ENCODE measurements around the gene USP35. TPM values are rescaled to one million over a fixed set of nuclear protein-coding genes. Genes with fewer than 3 reads are reported as not detected.
A peak's percentile ranks its signal among the peaks of the same experiment; 100 is the strongest.

USP35 gene
- total RNA-seq, 2 experiments from 2014 or later: 10.8 to 12.1 TPM

GRCh38 chr11:78192911-78193351 lies 4.2 kb downstream of the USP35 start:
- Mint-ChIP-seq H3K36me3 (ENCODE audit: low read depth) (peaks cover 12% of the 10 kb centered on the region), H3K4me1 (peaks cover 42% of the 10 kb centered on the region), H3K9me3 (no peaks in the 10 kb centered on the region), H3K27me3 (no peaks in the 10 kb centered on the region), H3K4me3 (no peak overlapping the region), H3K27ac (no peak overlapping the region)
- CTCF ChIA-PET: interaction anchor here (1.1 to 1.5 kb wide), 2 partner anchors 31 to 226 kb away, joined by 5 to 7 read pairs; no protein-coding TSS in a partner anchor
- POLR2A ChIA-PET: interaction anchor here (3.5 kb wide), 1 partner anchor 10 kb away, joined by 15 read pairs; no protein-coding TSS in a partner anchor
- no peak for DNase-seq

GRCh38 chr11:78193806-78194205 lies 5.1 kb downstream of the USP35 start:
- Mint-ChIP-seq H3K36me3 (ENCODE audit: low read depth) (peaks cover 12% of the 10 kb centered on the region), H3K27ac (no peak overlapping the region), H3K4me1 (peaks cover 42% of the 10 kb centered on the region), H3K4me3 (no peak overlapping the region), H3K27me3 (no peaks in the 10 kb centered on the region), H3K9me3 (no peaks in the 10 kb centered on the region)
- POLR2A ChIA-PET: interaction anchor here (3.5 kb wide), 1 partner anchor 9 kb away, joined by 15 read pairs; no protein-coding TSS in a partner anchor
- no peak for DNase-seq
- CTCF ChIA-PET: interaction anchor here (1.1 to 1.5 kb wide), 2 partner anchors 30 to 225 kb away, joined by 5 to 7 read pairs; no protein-coding TSS in a partner anchor

GRCh38 chr11:78194490-78194889 lies 5.8 kb downstream of the USP35 start:
- Mint-ChIP-seq H3K9me3 (no peaks in the 10 kb centered on the region), H3K27me3 (no peaks in the 10 kb centered on the region), H3K36me3 (ENCODE audit: low read depth) (peaks cover 12% of the 10 kb centered on the region), H3K4me3 (no peak overlapping the region), H3K27ac (no peak overlapping the region), H3K4me1 (peaks cover 41% of the 10 kb centered on the region)
- no peak for DNase-seq
- POLR2A ChIA-PET: interaction anchor here (3.5 kb wide), 1 partner anchor 8 kb away, joined by 15 read pairs; no protein-coding TSS in a partner anchor
- CTCF ChIA-PET: no interaction called here

- Mint-ChIP-seq H3K4me3 (no peak overlapping the region), H3K4me1 (peaks cover 28% of the 10 kb centered on the region)
These were observed 7.3 kb downstream of the USP35 start for GRCh38 chr11:78195917-78196560.

GRCh38 chr11:78196661-78197091 lies 8.0 kb downstream of the USP35 start:
- no peak overlapping the region for H3K4me3 Mint-ChIP-seq
- DNase-seq: no peak
- POLR2A ChIA-PET: no interaction called here
- H3K27me3 Mint-ChIP-seq: no peaks in the 10 kb centered on the region
- H3K27ac Mint-ChIP-seq: no peak overlapping the region
- no peaks in the 10 kb centered on the region for H3K9me3 Mint-ChIP-seq
- CTCF ChIA-PET: no interaction called here
- peaks cover 29% of the 10 kb centered on the region for H3K4me1 Mint-ChIP-seq
- peaks cover 19% of the 10 kb centered on the region for H3K36me3 Mint-ChIP-seq (ENCODE audit: low read depth)

More at GRCh38 chr11:78195917-78196560, 7.3 kb downstream of the USP35 start:
- Mint-ChIP-seq H3K36me3 (ENCODE audit: low read depth) (peaks cover 14% of the 10 kb centered on the region), H3K9me3 (no peaks in the 10 kb centered on the region), H3K27me3 (no peaks in the 10 kb centered on the region), H3K27ac (no peak overlapping the region)
- no peak for DNase-seq
- ChIA-PET POLR2A (no interaction called here), CTCF (no interaction called here)

- H3K27ac Mint-ChIP-seq: no peak overlapping the region
- H3K4me1 Mint-ChIP-seq: peaks cover 34% of the 10 kb centered on the region
- peaks cover 22% of the 10 kb centered on the region for H3K36me3 Mint-ChIP-seq (ENCODE audit: low read depth)
- no peaks in the 10 kb centered on the region for H3K27me3 Mint-ChIP-seq
- CTCF ChIA-PET: no interaction called here
- no peak for DNase-seq
- POLR2A ChIA-PET: no interaction called here
- H3K9me3 Mint-ChIP-seq: no peaks in the 10 kb centered on the region
- no peak overlapping the region for H3K4me3 Mint-ChIP-seq
These were observed 9.1 kb downstream of the USP35 start for GRCh38 chr11:78197816-78198215.

- peaks cover 16% of the 10 kb centered on the region for H3K36me3 Mint-ChIP-seq (ENCODE audit: low read depth)
- no peaks in the 10 kb centered on the region for H3K27me3 Mint-ChIP-seq
- peaks cover 34% of the 10 kb centered on the region for H3K4me1 Mint-ChIP-seq
- ChIA-PET CTCF (no interaction called here), POLR2A (interaction anchor here (2.4 kb wide), 1 partner anchor 11 kb away, joined by 9 read pairs; the partner anchor contains the start of genes KCTD21 and USP35)
- no peaks in the 10 kb centered on the region for H3K9me3 Mint-ChIP-seq
- DNase-seq: no peak
- no peak overlapping the region for H3K4me3 Mint-ChIP-seq
- no peak overlapping the region for H3K27ac Mint-ChIP-seq
These were observed 10.4 kb downstream of the USP35 start for GRCh38 chr11:78199015-78199652.

GRCh38 chr11:78199653-78200015 lies 10.9 kb downstream of the USP35 start:
- CTCF ChIA-PET: no interaction called here
- H3K36me3 Mint-ChIP-seq (ENCODE audit: low read depth): peaks cover 15% of the 10 kb centered on the region
- POLR2A ChIA-PET: interaction anchor here (2.4 kb wide), 1 partner anchor 11 kb away, joined by 9 read pairs; the partner anchor contains the start of genes KCTD21 and USP35
- no peak overlapping the region for H3K4me3 Mint-ChIP-seq
- no peak for DNase-seq
- no peak overlapping the region for H3K27ac Mint-ChIP-seq
- H3K9me3 Mint-ChIP-seq: no peaks in the 10 kb centered on the region
- H3K27me3 Mint-ChIP-seq: no peaks in the 10 kb centered on the region
- peaks cover 34% of the 10 kb centered on the region for H3K4me1 Mint-ChIP-seq

- Mint-ChIP-seq H3K4me1 (peaks cover 34% of the 10 kb centered on the region), H3K27ac (no peak overlapping the region), H3K36me3 (ENCODE audit: low read depth) (peaks cover 19% of the 10 kb centered on the region), H3K4me3 (no peak overlapping the region), H3K9me3 (no peaks in the 10 kb centered on the region), H3K27me3 (no peaks in the 10 kb centered on the region)
- CTCF ChIA-PET: no interaction called here
- POLR2A ChIA-PET: interaction anchor here (2.4 kb wide), 1 partner anchor 12 kb away, joined by 9 read pairs; the partner anchor contains the start of genes KCTD21 and USP35
- no peak for DNase-seq
These were observed 11.3 kb downstream of the USP35 start for GRCh38 chr11:78200061-78200460.

GRCh38 chr11:78200553-78200952 lies 11.8 kb downstream of the USP35 start:
- ChIA-PET CTCF (no interaction called here), POLR2A (interaction anchor here (2.4 kb wide), 1 partner anchor 12 kb away, joined by 9 read pairs; the partner anchor contains the start of genes KCTD21 and USP35)
- H3K4me3 Mint-ChIP-seq: no peak overlapping the region
- H3K9me3 Mint-ChIP-seq: no peaks in the 10 kb centered on the region
- DNase-seq: no peak
- H3K4me1 Mint-ChIP-seq: peaks cover 34% of the 10 kb centered on the region
- H3K27me3 Mint-ChIP-seq: no peaks in the 10 kb centered on the region
- H3K27ac Mint-ChIP-seq: no peak overlapping the region
- peaks cover 21% of the 10 kb centered on the region for H3K36me3 Mint-ChIP-seq (ENCODE audit: low read depth)

GRCh38 chr11:78201096-78201818 lies 12.5 kb downstream of the USP35 start:
- Mint-ChIP-seq H3K9me3 (no peaks in the 10 kb centered on the region), H3K27me3 (no peaks in the 10 kb centered on the region), H3K36me3 (ENCODE audit: low read depth) (peaks cover 19% of the 10 kb centered on the region), H3K4me3 (no peak overlapping the region), H3K4me1 (peaks cover 34% of the 10 kb centered on the region), H3K27ac (peak overlapping the region; percentile 36)
- POLR2A ChIA-PET: interaction anchor here (2.4 to 2.6 kb wide), 2 partner anchors 13 kb away, joined by 9 to 27 read pairs; partner anchors contain the start of genes KCTD21 and USP35
- no peak for DNase-seq
- CTCF ChIA-PET: no interaction called here

GRCh38 chr11:78202733-78203167 lies 14.0 kb downstream of the USP35 start:
- Mint-ChIP-seq H3K27me3 (no peaks in the 10 kb centered on the region), H3K36me3 (ENCODE audit: low read depth) (peaks cover 22% of the 10 kb centered on the region), H3K4me1 (peaks cover 31% of the 10 kb centered on the region), H3K4me3 (peak overlapping the region; percentile 60), H3K27ac (peak overlapping the region; percentile 82), H3K9me3 (no peaks in the 10 kb centered on the region)
- peak; percentile 61 for DNase-seq
- ChIA-PET CTCF (interaction anchor here (0.7 to 1.3 kb wide), 3 partner anchors 26 to 362 kb away, joined by 3 to 6 read pairs (median 4); partner anchors contain the start of gene GAB2), POLR2A (interaction anchor here (0.6 to 2.6 kb wide), 10 partner anchors 9 to 372 kb away, joined by 3 to 27 read pairs (median 5); partner anchors contain the start of genes ALG8, KCTD21, NARS2 and NDUFC2)
